ENCODE measurements around the gene FRS3.
A peak's percentile ranks its signal among the peaks of the same experiment; 100 is the strongest.

Gene FRS3

DNA sequence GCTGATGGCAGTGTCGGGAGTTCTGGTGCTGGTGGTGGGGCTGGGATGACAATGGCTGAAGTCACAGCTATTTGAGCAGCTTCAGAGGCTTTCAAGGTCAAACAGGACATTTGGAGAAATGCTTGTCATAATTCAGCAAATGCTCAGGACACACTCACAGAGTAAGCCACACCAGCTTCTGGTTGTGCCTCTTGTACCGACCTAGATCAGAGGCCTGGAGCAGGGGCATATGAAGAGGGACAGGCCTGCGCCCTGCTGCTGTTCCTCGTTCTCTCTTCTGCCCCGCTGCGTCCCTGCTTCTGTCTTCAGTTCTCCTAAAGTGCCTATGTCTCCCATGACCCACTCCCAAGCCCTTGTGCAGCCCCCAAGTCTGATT lies 31.6 kb downstream of the FRS3 start:
- no peak for DNase-seq (ENCODE audit: low read depth, low spot score)
- H3K4me3 ChIP-seq (ENCODE audit: low read length), result no peak overlapping the region

DNA sequence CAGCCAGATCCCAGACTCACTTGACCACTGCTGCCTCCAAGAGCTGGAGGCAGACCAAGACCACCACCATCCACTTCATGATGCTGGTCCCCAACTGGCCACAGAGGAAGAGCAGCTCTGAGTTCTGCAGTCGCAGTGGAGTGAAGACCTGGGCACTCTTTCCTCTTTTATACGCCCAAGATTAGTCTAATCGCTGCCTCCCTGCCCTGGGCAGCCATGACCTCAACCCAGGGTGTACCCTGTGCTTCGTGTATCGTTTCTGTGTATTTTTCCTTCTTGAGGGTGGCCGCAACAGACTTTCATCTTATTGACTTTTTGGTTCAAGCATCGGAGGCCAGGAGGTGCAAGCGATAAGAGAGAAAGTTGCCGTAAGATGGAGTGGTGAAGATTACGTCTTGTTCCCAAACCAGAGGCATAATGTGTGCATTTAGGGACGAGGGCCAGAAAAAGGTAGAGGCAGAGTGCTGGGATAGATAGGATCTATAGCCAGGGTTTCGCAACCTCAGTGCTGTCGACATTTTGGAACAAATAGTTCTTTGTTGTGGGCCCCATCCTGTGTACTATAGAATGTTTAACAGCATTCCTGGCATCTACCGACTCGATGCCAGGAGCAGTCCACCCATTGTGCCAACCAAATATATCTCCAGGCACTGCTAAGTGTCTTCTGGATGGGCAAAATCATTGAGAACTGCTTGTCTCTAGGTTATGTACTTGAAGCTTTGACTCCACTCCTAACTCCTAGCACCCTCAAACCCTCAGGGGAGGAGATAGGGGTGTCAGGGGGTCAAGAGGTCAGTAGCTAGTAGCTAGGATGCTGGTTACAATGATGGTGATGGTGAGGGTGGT lies 32.2 kb downstream of the FRS3 start, which contains the start of gene PGC:
Gene PGC (minus strand): TSS at position 142 of the 846 bp plus-strand sequence. CDS start 63 bp downstream, at position 79.
- no peak within 1 kb of the TSS for H3K4me3 ChIP-seq (ENCODE audit: low read length)
- no peak for DNase-seq (ENCODE audit: low read depth, low spot score)

DNA sequence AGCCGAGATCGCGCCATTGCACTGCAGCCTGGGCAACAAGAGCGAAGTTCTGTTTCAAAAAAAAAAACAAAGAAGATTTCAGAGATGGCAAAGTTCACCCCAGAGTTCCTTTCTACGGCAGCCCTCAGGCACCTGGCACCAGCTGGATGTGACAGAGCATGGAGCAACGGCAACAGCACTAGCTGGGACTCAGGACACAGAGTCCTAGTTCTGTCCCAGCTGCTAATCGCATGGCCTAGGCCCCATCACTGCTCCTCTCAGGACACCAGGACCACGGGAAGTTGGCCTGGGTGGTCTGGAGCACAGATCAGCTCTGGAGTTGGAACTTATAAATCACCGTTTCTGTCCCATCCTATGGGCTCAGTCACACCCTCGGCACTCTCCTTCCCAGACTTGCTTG lies 33.6 kb downstream of the FRS3 start:
- no peak for DNase-seq (ENCODE audit: low read depth, low spot score)
- no peak overlapping the region for H3K4me3 ChIP-seq (ENCODE audit: low read length)

DNA sequence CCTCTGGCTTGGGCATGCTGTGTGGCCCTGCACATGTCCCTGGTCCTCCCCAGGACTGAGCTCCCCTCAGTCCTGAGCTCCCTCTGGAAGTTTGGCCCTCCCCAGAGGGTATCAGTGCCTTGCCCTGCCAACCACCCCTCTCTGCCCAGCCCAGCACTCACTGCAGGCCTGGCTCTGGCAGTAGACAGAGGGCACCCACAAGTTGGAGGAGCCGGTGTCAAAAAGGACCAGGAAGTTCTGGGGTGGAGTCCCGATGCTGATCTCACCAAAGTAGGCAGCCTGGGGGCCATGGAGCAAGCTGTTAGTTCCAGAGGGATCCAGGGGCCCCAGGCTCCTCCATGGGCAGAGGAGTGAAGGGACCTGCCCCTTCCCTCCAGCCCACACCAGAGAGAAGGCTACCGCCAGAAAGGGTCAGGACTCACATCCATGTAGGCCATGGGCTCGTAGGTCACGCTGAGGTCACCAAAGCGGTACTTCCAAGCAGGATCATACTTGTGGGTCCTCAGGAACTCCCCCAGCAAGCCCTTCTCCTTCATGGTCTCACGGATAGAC lies 35.4 kb downstream of the FRS3 start:
- DNase-seq (ENCODE audit: low read depth, low spot score), result no peak
- H3K4me3 ChIP-seq (ENCODE audit: low read length), result no peak overlapping the region

DNA sequence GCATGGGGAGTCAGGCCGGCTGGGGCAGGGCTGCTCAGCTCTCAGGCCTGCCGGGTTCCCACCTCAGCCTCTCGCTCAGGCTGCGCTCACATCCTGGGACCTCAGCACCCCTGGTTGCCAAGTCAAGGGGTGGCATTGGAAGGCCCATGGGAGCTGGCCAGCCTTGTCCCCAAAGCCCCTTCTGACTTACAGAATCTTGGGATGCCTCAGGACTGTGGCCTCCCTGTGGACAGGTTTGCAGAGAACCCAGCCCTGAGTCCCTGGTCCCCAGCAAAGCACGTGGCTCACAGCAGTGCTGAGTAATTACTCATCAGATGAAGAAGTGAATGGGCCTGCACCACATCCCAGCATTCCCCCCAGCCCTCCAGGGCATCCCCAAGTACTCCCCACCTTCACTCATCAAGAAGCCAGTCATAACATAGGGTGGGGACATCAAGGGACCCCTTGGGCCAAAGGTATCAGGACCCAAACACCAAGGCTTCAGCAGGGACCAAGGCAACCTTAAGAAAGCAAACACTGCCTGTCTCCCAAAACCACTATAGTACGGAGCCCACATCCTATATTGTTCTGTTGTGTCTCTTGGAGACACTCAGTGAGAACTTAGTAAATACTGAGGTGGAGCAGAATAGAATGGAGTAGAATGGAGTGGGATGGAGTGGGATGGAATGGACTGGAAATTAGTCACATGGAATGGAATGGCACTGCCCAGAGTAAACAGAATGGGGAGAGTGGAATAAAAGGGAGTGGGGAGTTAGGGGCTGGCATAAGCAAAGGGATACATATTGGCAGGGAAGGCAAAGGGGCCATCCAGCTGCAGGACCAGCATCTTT lies 36.1 kb downstream of the FRS3 start:
- H3K4me3 ChIP-seq (ENCODE audit: low read length), result no peak overlapping the region
- no peak for DNase-seq (ENCODE audit: low read depth, low spot score)

DNA sequence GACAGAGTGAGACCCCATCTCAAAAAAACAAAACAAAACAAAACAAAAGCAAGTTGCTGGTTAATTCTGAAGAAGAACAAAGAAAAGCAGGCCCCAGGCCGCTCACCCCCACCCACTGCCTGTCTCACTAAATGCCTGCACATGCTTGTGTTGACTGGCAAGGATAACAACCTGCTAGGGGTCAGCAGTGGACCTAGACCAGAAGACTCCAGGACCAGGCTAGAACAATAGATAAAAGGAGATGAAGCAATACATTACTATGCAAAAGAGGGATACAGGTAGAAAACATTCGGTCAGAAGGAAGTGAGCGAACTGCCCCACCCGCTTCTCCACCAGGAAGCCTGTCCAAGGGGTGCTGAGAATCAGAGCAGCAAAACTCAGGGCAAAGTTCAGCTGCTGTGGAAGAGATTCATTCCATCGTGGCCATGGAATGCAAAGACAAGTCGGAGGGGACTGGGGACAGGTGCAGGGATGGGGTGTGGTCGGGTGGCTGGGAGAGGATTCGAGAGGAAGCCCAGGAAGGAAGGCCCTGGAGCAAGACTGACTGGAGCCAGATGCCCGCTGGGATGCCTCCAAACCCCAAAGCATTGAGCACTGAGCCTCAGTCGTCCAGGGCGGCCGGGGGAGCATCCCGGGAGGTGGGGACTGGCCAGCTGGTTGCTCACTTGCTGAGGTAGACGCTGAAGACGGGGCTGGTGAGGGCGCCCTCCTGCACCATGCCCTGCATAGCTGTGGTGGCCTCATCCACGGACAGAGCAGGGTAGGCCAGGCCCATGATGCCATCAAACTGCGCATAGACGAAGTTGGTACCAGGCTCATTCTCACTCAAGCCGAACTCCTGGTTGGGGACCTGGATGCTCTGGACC lies 37.8 kb downstream of the FRS3 start:
- H3K4me3 ChIP-seq (ENCODE audit: low read length), result no peak overlapping the region
- no peak for DNase-seq (ENCODE audit: low read depth, low spot score)

DNA sequence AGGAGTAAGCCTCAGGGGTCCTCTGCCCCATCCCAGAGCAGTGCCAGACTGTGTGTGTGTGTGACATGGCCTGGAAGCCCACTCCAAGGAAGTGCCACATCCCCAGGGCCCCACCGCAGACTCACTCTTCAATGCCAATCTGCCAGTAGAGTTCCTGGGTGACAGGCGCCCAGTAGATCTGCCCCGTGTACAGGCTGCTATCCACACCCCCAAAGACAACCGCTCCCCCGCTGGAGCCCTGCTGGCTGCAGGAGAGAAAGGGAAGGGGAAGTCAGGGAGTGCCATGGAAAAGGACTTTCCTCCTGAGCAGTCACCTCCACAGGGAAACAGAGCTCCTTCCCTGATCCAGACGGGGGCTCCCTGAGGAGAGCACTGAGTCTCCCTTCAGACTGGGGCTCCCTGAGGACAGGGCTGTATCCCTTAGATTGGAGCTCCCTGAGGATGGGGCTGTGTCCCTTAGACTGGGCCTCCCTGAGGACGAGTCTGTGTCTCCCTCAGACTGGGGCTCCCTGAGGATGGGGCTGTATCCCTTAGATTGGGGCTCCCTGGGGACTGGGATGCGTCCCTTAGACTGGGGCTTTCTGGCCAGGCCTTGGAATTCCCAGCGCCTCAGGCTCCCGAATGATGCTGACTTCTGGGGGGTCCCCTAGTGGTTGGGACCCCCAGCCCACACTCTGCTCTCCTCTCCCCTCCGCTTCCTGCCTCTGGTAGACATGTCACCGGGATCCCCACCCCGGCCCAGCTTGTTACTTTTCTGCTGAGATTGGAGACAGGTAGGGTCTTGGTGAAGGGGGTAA lies 39.1 kb downstream of the FRS3 start:
- DNase-seq (ENCODE audit: low read depth, low spot score), result no peak
- no peak overlapping the region for H3K4me3 ChIP-seq (ENCODE audit: low read length)

DNA sequence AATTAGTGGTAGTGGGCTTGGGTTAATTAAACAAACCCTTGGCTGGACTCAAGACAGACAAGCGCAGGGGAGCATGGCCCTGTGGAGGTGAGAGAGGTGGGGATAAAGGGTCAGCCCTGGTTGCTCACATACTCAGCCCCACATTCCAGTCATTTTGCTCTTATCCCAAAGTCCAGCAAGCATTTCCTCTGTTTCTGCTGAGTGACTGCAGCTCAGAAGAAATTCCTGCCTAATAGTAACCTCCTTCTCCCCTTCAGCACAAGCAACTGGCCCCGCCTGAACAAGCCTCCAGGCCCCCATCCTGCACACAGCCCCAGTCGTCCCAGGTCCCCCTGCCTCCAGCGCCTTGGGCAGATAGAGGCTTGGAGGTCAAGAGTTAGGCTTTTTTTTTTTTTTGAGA lies 40.7 kb downstream of the FRS3 start:
- DNase-seq (ENCODE audit: low read depth, low spot score), result no peak
- H3K4me3 ChIP-seq (ENCODE audit: low read length), result no peak overlapping the region

DNA sequence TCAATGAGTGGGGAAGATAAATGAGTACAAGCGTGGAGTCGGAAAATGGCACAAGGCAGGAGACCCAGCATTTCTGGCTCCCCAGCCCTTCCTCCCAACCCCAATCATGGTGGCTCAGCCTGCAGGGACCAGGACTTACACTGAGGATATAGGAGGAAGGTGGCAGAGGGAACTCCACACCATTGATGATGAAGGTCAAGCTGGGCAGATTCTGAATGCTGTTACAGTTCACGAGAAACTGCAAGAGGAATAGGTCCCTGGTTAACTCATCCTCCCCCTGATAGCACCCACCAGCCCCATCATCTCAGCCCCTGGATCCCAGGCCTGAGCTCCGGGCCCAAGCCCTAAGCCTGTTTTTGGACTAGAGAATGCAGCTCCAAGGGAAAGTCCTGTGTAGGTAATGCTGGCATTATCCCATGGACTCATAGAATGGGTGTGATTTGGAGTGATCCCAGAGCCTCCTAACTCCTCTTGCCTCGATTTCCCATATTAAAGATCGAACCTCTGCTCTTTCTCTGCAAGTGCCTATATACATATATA lies 42.0 kb downstream of the FRS3 start:
- H3K4me3 ChIP-seq (ENCODE audit: low read length), result no peak overlapping the region
- DNase-seq (ENCODE audit: low read depth, low spot score), result no peak

DNA sequence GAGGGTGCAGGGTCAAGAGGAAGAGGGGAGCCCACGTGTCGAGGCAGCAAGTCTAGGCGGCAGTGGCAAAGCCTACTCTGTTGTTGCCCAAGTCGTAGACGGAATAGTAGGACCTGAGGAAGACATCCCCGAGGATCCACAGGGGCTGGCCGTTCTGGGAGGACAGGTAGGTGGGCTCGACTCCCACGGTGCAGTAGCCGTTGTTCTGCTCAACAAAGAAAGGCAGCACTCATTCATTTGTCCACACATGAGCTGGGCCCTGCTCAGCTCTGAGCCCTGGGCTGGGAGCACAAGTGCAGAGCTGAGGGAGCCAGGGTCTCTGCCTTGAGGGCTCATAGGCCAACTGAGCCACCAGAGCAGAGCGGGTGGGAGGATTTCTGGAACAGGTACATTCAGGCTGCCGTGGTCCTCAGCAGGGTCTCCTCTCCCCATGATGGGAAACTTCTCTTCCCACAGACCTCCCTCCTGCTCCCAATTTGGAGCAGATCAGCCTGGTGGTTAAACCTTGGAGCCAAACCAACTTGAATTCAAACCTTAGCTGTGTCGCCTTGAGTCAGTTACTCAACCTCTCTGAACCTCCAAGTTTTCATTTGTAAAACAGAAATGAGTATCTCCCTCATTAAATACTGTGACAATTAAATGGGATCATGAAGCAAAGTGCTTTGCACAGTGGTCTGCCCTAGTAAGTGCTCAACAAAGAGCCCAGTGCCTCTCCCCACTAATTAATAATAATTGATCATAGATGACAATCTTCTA lies 42.7 kb downstream of the FRS3 start:
- H3K4me3 ChIP-seq (ENCODE audit: low read length), result no peak overlapping the region
- DNase-seq (ENCODE audit: low read depth, low spot score), result no peak

DNA sequence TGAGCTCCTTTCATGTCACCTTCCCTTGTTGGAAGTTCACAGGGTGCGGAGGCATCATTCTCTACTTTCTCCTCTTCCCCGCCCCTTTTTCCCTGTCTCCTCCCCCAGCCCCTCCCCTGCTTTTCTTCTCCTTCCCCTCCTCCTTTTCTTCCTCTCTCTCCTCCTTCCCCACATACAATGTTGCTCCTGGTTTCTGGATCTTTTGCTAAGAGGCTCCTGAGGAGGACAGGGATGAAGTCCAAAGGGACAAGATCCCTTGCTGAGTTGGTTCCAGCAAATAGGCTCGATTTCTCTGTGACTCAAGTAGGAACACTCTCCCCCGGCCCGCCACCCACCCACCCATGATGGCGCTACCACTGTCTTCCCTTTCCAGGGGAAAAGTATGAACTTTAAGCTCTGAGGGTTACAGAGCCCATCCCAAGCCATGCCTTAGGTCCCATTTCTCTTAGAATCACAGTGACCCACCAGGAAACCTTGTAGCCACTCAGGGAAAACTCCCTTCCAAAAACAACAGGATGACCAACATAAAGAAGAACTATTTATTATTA lies 43.4 kb downstream of the FRS3 start:
- peak overlapping the region; percentile 51 for H3K4me3 ChIP-seq (ENCODE audit: low read length)
- no peak for DNase-seq (ENCODE audit: low read depth, low spot score)

DNA sequence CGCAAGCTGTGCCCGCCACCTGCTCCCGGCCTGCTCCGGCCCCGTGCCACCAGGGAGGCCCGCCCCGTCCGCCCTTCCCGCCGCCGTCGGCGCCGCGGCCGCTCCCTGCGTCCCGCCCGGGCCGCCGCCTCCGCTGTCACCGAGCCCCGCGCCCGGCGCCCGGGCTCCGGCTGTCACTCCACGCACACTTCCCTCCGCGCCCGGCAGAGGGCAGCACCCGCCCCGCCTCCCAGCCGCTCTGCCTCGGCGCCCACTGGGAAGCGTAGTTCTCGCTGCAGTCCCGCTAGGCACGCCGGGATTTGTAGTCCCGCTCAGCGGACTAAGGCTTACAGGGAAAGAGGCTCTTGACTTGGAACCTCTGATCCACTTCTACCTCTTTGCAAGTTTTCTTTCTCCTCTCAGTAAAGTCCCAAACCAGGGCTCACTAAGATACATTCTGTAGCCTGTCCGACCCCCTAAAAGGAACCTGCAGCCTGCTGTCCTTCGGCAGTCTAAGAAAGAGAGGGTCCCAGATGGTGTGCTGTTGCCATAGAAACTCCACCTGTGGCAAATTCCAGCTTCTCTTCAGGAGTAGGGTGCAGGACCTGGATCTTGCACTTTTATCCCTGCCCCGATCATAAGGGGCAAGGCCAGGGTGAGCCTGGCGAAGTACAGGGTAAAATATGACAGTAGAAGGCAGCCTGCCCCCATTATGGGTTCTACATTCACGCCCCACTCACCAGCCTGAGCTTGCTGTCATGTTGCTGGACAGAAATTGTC lies 44.1 kb downstream of the FRS3 start, which contains the start of gene TFEB:
Gene TFEB (minus strand): TSS at position 182 of the 759 bp plus-strand sequence. CDS start 44,395 bp downstream, outside the sequence.
- peak within 1 kb of the TSS; percentile 65 for H3K4me3 ChIP-seq (ENCODE audit: low read length)
- peak; percentile 80 for DNase-seq (ENCODE audit: low read depth, low spot score)

DNA sequence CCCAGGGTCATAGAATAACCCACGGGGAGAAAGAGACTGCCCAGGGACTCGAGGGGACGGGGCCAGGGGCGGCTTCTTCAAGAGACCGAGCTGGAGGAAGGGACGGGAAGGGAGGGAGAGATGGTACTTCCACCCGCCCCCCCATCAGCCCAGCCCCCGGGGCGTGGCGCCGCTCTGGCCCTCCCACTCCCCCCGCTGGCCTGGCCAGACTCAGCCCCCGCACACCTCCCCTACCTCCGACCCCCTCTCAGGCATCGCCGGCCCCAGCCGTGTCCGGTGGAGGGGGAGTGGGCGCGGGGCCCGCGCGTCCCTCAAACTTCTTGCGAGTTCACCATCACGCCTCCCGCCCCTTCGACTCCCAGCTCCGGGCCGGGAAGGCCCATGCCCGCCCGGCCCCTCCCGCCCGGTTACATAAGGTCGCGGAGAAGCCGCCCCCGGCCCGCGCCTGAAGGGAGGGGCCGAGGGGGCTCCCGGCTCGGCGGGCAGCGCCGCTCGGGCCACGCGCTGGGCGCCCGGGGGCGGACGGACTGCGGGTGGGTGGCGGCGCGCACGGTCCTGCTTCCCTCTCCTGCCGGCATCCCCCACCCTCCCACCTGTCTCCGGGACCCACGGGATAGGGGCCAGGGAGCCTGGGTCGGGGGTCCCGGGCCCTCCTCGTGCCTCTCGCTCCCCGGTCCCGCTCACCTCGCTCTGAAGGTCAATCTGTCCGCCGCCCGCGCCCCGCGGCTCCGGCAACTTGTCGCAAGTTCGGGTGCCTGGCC lies 44.9 kb downstream of the FRS3 start:
- DNase-seq (ENCODE audit: low read depth, low spot score), result peak; percentile 39
- peak overlapping the region; percentile 65 for H3K4me3 ChIP-seq (ENCODE audit: low read length)

DNA sequence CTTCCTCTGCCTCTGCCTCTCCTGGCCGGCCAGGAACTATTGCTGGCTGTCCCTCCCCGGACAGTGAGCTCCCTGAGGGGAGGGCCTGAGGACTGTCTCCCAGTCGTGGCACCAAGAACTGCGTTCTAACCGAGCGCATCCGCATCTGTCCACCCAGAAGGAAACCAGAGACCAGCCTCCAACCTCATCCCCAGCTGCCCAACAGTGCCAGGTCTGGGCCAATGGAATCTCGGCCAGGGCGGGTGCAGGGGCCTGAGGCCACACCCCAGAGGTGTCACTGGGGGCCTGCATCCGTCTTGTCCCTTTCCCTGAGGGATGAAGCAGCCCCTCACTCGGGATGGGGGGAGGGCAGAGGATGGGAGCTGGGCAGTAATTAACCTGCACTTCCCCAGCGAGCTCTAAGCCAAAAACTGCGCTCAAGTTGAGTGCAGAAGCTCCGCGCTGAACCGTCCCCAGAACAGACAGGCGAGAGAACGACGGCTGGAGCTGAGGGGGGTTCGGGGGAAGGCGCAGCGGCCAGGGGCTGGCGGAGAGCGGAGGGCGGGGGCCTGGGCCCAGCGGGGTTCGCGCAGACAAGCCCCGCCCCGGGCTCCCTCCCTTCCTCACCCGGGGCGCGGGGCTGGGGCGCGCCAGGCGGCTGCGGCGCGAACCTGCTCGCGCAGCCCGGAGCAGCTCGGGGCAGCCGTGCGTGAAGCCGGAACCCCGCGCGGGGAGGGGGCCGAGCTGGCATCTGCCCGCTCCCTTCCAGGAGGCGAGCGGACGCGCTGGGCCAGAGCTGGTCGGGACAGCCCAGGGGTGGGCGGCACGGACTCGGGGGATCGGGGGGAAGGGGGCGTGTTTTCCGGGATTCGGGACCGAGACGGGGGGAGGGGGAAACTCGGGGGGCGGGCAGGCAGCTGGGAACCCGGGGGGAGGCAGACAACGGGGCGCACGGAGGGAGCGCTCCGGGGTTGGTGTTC lies 45.7 kb downstream of the FRS3 start:
- peak; percentile 18 for DNase-seq (ENCODE audit: low read depth, low spot score)

DNA sequence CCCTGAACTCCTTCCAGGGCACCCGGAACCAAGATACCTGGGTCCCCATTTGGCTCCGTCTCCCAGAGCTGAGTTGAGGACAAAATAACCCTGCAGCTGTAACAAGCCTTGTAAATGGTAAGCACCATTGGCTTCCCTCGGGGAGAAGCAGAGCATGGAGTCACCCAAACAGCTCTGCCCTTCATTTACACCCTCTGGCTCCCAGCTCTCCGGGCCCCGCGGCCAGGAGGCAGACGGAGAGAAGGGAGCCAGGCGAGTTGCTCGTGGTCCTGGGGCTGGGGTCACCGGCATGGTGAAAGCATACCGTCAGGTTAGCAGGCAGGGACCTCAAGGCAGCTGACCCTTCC lies 46.4 kb downstream of the FRS3 start:
- no peak for DNase-seq (ENCODE audit: low read depth, low spot score)
- no peak overlapping the region for H3K4me3 ChIP-seq (ENCODE audit: low read length)

More for the DNA sequence above, 45.7 kb downstream of the FRS3 start:
- peak overlapping the region; percentile 65 for H3K4me3 ChIP-seq (ENCODE audit: low read length)

Data from Jurkat, Clone E6-1 (cell line).